ENCODE measurements around the gene PCK2.

GRCh38 chr14:24051789-24052655 lies 42.1 kb upstream of the PCK2 start, which contains the start of gene CARMIL3:
- TF ChIP-seq PRDM4 (tag by site-specific recombination; IDR thresholded peaks at IDR 0.05) (no peak), ZNF391 (tag by site-specific recombination; IDR thresholded peaks at IDR 0.05; ENCODE audit: borderline replicate concordance, low read depth) (no peak), TCF7L2 (IDR thresholded peaks at IDR 0.05; ENCODE audit: borderline replicate concordance, low read depth, low read length) (no peak), ZBTB48 (tag by site-specific recombination; IDR thresholded peaks at IDR 0.05) (peak; percentile 64), YY1 (tag by site-specific recombination; IDR thresholded peaks at IDR 0.05) (no peak), ZNF274 (IDR thresholded peaks at IDR 0.05; ENCODE audit: low read length) (no peak), ZNF274 (tag by site-specific recombination; IDR thresholded peaks at IDR 0.05; ENCODE audit: borderline replicate concordance) (no peak), ELK4 (IDR thresholded peaks at IDR 0.05; ENCODE audit: borderline replicate concordance, low read depth, low read length) (no peak), KLF9 (tag by site-specific recombination; IDR thresholded peaks at IDR 0.05; ENCODE audit: low read depth) (no peak; the same call in 1 of the 2 replicates), ZFP41 (tag by site-specific recombination; IDR thresholded peaks at IDR 0.05; ENCODE audit: borderline replicate concordance) (no peak), ZNF26 (tag by site-specific recombination; IDR thresholded peaks at IDR 0.05) (no peak)
- TF ChIP-seq, protein P1, sequence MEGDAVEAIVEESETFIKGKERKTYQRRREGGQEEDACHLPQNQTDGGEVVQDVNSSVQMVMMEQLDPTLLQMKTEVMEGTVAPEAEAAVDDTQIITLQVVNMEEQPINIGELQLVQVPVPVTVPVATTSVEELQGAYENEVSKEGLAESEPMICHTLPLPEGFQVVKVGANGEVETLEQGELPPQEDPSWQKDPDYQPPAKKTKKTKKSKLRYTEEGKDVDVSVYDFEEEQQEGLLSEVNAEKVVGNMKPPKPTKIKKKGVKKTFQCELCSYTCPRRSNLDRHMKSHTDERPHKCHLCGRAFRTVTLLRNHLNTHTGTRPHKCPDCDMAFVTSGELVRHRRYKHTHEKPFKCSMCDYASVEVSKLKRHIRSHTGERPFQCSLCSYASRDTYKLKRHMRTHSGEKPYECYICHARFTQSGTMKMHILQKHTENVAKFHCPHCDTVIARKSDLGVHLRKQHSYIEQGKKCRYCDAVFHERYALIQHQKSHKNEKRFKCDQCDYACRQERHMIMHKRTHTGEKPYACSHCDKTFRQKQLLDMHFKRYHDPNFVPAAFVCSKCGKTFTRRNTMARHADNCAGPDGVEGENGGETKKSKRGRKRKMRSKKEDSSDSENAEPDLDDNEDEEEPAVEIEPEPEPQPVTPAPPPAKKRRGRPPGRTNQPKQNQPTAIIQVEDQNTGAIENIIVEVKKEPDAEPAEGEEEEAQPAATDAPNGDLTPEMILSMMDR (tag by site-specific recombination; IDR thresholded peaks at IDR 0.05), result 0 out of 2 replicates have a peak, but pooled peaks have one; percentile 12
- TF ChIP-seq, protein P2, sequence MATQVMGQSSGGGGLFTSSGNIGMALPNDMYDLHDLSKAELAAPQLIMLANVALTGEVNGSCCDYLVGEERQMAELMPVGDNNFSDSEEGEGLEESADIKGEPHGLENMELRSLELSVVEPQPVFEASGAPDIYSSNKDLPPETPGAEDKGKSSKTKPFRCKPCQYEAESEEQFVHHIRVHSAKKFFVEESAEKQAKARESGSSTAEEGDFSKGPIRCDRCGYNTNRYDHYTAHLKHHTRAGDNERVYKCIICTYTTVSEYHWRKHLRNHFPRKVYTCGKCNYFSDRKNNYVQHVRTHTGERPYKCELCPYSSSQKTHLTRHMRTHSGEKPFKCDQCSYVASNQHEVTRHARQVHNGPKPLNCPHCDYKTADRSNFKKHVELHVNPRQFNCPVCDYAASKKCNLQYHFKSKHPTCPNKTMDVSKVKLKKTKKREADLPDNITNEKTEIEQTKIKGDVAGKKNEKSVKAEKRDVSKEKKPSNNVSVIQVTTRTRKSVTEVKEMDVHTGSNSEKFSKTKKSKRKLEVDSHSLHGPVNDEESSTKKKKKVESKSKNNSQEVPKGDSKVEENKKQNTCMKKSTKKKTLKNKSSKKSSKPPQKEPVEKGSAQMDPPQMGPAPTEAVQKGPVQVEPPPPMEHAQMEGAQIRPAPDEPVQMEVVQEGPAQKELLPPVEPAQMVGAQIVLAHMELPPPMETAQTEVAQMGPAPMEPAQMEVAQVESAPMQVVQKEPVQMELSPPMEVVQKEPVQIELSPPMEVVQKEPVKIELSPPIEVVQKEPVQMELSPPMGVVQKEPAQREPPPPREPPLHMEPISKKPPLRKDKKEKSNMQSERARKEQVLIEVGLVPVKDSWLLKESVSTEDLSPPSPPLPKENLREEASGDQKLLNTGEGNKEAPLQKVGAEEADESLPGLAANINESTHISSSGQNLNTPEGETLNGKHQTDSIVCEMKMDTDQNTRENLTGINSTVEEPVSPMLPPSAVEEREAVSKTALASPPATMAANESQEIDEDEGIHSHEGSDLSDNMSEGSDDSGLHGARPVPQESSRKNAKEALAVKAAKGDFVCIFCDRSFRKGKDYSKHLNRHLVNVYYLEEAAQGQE (tag by site-specific recombination; IDR thresholded peaks at IDR 0.05), result peak; percentile 99
- TF ChIP-seq, protein P3, sequence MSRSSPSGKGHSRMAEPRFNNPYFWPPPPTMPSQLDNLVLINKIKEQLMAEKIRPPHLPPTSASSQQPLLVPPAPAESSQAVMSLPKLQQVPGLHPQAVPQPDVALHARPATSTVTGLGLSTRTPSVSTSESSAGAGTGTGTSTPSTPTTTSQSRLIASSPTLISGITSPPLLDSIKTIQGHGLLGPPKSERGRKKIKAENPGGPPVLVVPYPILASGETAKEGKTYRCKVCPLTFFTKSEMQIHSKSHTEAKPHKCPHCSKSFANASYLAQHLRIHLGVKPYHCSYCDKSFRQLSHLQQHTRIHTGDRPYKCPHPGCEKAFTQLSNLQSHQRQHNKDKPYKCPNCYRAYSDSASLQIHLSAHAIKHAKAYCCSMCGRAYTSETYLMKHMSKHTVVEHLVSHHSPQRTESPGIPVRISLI (tag by site-specific recombination; IDR thresholded peaks at IDR 0.05), result no peak
- TF ChIP-seq, protein P4, sequence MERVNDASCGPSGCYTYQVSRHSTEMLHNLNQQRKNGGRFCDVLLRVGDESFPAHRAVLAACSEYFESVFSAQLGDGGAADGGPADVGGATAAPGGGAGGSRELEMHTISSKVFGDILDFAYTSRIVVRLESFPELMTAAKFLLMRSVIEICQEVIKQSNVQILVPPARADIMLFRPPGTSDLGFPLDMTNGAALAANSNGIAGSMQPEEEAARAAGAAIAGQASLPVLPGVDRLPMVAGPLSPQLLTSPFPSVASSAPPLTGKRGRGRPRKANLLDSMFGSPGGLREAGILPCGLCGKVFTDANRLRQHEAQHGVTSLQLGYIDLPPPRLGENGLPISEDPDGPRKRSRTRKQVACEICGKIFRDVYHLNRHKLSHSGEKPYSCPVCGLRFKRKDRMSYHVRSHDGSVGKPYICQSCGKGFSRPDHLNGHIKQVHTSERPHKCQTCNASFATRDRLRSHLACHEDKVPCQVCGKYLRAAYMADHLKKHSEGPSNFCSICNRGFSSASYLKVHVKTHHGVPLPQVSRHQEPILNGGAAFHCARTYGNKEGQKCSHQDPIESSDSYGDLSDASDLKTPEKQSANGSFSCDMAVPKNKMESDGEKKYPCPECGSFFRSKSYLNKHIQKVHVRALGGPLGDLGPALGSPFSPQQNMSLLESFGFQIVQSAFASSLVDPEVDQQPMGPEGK (tag by site-specific recombination; IDR thresholded peaks at IDR 0.05), result peak; percentile 86

All from HEK293 (cell line).